Osteocyte (in vitro differentiated cells): ENCODE data around the gene PSENEN. TPM values are rescaled to one million over a fixed set of nuclear protein-coding genes. Genes with fewer than 3 reads are reported as not detected.
"Not testable (repeated sequence)": the region's sequence is repeated elsewhere in the genome, so short reads cannot be mapped to it uniquely, and the experiment has no call there.

Experiments
- DNase-seq: peaks from one replicate; pipeline ENCODE4 v3.0.0; 2021; ENCODE audit warnings: mixed read lengths; ENCODE audit not compliant: unreplicated experiment; ENCODE audit errors: extremely low spot score
- H3K27ac Mint-ChIP-seq: one replicate; pipeline ENCODE4 v1.8.0; 2021; ENCODE audit warnings: mild to moderate bottlenecking, mixed read lengths; ENCODE audit not compliant: unreplicated experiment
- H3K27me3 Mint-ChIP-seq: one replicate; pipeline ENCODE4 v1.8.0; 2021; ENCODE audit warnings: mixed read lengths; ENCODE audit not compliant: unreplicated experiment
- H3K36me3 Mint-ChIP-seq: one replicate; pipeline ENCODE4 v1.8.0; 2021; ENCODE audit warnings: mixed read lengths; ENCODE audit not compliant: unreplicated experiment
- H3K4me1 Mint-ChIP-seq: one replicate; pipeline ENCODE4 v1.8.0; 2021; ENCODE audit warnings: mixed read lengths; ENCODE audit not compliant: unreplicated experiment
- H3K4me3 Mint-ChIP-seq: one replicate; pipeline ENCODE4 v1.8.0; 2021; ENCODE audit warnings: mild to moderate bottlenecking, moderate library complexity, mixed read lengths; ENCODE audit not compliant: unreplicated experiment
- H3K9me3 Mint-ChIP-seq: one replicate; pipeline ENCODE4 v1.8.0; 2021; ENCODE audit warnings: mixed read lengths; ENCODE audit not compliant: unreplicated experiment
- total RNA-seq: library from RNA; stranded (reverse); gene quantifications from 2 replicates; pipeline ENCODE4 v1.2.1, GENCODE V29; 2021
- TF ChIP-seq, protein P1 (sequence below): fragments of 200-600 bp; sonication (generic); IDR thresholded peaks from 2 replicates; pipeline ENCODE4 v1.5.0; 2021; ENCODE audit warnings: antibody characterized with exemption, mild to moderate bottlenecking, moderate library complexity

The PSENEN gene
- total RNA-seq, 1 donor from 2014 or later, result 72.6 TPM

- Mint-ChIP-seq H3K4me1 (no peaks in the 10 kb centered on the region), H3K36me3 (peaks cover 2% of the 10 kb centered on the region), H3K4me3 (no peak overlapping the region), H3K9me3 (no peaks in the 10 kb centered on the region), H3K27ac (no peak overlapping the region), H3K27me3 (no peaks in the 10 kb centered on the region)
- TF ChIP-seq, protein P1, sequence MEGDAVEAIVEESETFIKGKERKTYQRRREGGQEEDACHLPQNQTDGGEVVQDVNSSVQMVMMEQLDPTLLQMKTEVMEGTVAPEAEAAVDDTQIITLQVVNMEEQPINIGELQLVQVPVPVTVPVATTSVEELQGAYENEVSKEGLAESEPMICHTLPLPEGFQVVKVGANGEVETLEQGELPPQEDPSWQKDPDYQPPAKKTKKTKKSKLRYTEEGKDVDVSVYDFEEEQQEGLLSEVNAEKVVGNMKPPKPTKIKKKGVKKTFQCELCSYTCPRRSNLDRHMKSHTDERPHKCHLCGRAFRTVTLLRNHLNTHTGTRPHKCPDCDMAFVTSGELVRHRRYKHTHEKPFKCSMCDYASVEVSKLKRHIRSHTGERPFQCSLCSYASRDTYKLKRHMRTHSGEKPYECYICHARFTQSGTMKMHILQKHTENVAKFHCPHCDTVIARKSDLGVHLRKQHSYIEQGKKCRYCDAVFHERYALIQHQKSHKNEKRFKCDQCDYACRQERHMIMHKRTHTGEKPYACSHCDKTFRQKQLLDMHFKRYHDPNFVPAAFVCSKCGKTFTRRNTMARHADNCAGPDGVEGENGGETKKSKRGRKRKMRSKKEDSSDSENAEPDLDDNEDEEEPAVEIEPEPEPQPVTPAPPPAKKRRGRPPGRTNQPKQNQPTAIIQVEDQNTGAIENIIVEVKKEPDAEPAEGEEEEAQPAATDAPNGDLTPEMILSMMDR, result no peak
- no peak for DNase-seq
Observed at GRCh38 chr19:35768082-35768421, 22.6 kb downstream of the PSENEN start.

DNA sequence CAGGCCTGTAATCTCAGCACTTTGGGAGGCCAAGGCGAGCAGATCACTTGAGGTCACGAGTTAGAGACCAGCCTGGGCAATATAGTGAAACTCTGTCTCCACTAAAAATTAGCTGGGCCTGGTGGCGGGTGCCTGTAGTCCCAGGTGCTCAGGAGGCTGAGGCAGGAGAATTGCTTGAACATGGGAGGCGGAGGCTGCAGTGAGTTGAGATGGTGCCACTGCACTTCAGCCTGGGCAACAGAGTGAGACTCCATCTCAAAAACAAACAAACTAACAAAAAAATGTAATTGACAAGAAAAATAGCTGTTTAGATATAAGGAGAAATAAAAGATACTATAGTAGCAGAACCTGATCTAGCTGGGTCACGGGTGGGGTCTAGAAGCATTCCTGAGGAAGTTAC lies 26.9 kb downstream of the PSENEN start:
- DNase-seq, H3K27me3 Mint-ChIP-seq: not testable (repeated sequence)
- H3K4me1 Mint-ChIP-seq, result peaks cover 24% of the 10 kb centered on the region

DNA sequence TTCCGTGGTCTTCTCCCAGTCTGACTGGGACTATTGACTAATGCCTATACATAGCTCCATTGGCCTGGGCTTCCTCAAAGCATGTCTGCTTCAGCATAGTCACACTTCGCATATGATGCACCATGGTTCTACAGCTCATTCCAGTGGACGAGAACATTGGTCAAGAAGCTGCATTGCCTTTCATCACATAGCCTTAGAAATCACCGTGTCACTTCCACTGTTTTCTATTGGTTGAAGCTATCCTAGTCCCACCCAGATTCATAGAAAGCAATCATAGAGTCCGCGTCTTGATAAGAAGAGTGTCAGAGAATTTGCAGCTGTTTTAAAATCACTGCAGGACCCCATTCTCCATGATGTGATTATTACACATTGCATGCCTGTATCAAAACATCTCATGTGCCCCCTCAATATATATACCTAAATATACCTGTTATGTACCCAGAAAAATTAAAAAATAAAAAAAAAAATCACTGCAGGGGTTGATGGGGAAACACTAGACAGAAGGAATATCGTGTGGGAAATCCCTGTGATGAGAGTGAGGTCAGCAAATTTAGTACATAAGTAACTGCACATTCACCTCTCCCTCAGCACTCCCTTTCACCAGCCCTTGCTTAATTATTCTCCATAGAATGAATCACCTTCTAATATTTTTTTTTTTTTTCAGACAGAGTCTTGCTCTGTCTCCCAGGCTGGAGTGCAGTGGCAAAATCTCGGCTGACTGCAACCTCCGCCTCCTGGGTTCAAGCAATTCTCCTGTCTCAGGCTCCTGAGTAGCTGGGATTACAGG lies 27.8 kb downstream of the PSENEN start:
- DNase-seq, result no peak
- TF ChIP-seq, protein P1, result no peak
- Mint-ChIP-seq H3K36me3 (peaks cover 1% of the 10 kb centered on the region), H3K27me3 (no peaks in the 10 kb centered on the region), H3K27ac (no peak overlapping the region), H3K4me3 (no peak overlapping the region), H3K9me3 (no peaks in the 10 kb centered on the region), H3K4me1 (peaks cover 24% of the 10 kb centered on the region)

More for the DNA sequence above, 26.9 kb downstream of the PSENEN start:
- H3K4me3 Mint-ChIP-seq, H3K9me3 Mint-ChIP-seq, H3K27ac Mint-ChIP-seq, H3K36me3 Mint-ChIP-seq: not testable (repeated sequence)

DNA sequence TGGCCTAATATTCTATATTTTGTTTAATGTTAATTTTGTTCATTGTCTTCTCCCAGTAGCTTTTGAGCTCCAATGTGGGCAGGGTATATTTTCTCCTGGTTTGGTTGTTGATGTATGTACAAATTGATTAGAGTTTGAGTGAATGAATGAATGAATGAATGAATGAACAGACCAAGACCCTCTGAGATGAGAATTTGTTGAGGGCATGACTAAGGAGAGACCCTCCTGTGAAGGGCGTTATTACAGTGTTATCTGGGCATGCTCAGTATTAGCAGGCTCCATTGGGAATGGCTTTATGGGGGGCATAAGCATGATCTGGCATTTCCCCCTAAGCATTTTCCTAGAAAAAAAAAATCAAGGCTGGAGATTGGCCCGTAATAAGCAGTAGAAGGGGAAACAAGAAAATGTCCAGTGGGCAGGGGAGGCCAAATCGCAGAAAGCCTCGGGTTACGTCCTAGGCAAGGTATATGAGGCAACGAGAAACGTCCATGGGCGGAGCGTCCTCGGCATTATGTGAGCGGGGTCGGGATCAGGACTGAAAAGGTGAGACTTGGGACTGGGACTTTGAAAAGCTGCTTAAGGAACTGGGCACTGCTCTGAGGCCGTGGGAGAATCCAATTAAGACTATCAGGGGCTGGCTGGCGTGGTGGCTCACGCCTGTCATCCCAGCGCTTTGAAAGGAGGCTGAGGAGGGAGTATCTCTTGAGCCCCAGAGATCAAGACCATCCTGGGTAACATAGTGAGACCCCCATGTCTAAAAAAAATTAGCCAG lies 29.0 kb downstream of the PSENEN start:
- no peaks in the 10 kb centered on the region for H3K36me3 Mint-ChIP-seq
- no peaks in the 10 kb centered on the region for H3K27me3 Mint-ChIP-seq
- no peak overlapping the region for H3K27ac Mint-ChIP-seq
- DNase-seq, result no peak
- H3K4me3 Mint-ChIP-seq, result peak overlapping the region; percentile 76
- TF ChIP-seq, protein P1, result no peak
- H3K9me3 Mint-ChIP-seq, result no peaks in the 10 kb centered on the region
- peaks cover 24% of the 10 kb centered on the region for H3K4me1 Mint-ChIP-seq

- peak overlapping the region; percentile 76 for H3K4me3 Mint-ChIP-seq
- peaks cover 2% of the 10 kb centered on the region for H3K36me3 Mint-ChIP-seq
- no peak for DNase-seq
- H3K27me3 Mint-ChIP-seq, result no peaks in the 10 kb centered on the region
- no peaks in the 10 kb centered on the region for H3K9me3 Mint-ChIP-seq
- H3K27ac Mint-ChIP-seq, result no peak overlapping the region
- peaks cover 24% of the 10 kb centered on the region for H3K4me1 Mint-ChIP-seq
- TF ChIP-seq, protein P1, result no peak
Observed at GRCh38 chr19:35775046-35775297, 29.5 kb downstream of the PSENEN start.
